H1 (cell line): Measurements from ENCODE around the gene KYNU. TPM values are rescaled to one million over a fixed set of nuclear protein-coding genes. Genes with fewer than 3 reads are reported as not detected.

Experiments used
- CTBP2 ChIP-seq: IDR thresholded peaks from 2 replicates; pipeline ENCODE4 v1.7.0; 2011; ENCODE audit warnings: borderline replicate concordance, mild to moderate bottlenecking, moderate library complexity, mixed read lengths, low read length; ENCODE audit not compliant: insufficient read depth, insufficient read length
- polyA plus RNA-seq, 7 experiments: library from polyadenylated mRNA; depleted of rRNA in 3 of 7; stranded (reverse) in 5 of 7; unstranded in 2 of 7; fragments of >200 nt in 5 of 7; fragments of 200-250 nt in 2 of 7; gene quantifications; 1 replicate in 5 of 7; 2 replicates in 1 of 7; 4 replicates in 1 of 7; pipeline versions ENCODE4 v1.2.1 to v1.2.3, GENCODE V29; 2011 to 2013; ENCODE audit warnings: missing spikeins in 2 of 7, mixed read lengths in 2 of 7
- total RNA-seq: library from RNA; stranded (reverse); fragmentation: NEBNext Ultra II Directional; extraction: Animal tissue kit (Norgen Biotek cat#: 25700); gene quantifications from 2 replicates; pipeline ENCODE4 v1.2.1, GENCODE V29; 2021

The KYNU gene
- total and polyA plus RNA-seq, 2 of the 8 experiments (the other 6 are each of a cell fraction or from before 2014, with no cell fraction given) = 0.09 to 0.13 TPM

DNA sequence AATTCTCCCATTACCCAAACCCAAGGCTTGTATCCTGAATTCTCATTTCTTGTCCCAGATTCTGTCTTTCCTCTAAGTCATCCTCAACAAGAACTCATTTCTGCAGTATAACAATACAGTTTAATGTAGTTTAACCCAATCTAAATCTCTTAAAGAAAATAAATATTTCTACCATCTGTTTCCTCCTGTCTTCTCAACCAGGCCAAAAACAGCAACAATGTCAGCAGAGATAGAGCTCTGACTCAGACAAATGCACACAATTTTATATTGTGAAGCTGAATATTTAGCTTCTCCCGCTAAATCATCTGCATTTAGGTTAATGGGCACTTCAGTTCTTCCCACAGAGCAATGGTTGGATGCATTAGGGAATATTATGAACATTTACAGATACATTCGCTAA, 35.7 kb upstream of the KYNU start (continued):
- TF ChIP-seq CTBP2 = no peak
